GM12891 (cell line): ENCODE results near the gene TSHZ3.

Source experiments
- DNase-seq: peaks from one replicate; pipeline ENCODE4 v3.0.0; 2011; ENCODE audit warnings: low spot score; ENCODE audit not compliant: insufficient read length
- FAIRE-seq: peaks from 2 replicates; lab custom pipeline; 2011; peaks lifted over from hg19 to GRCh38; lab: Jason Lieb, UNC
- PAX5 ChIP-seq: IDR thresholded peaks from 2 replicates; pipeline ENCODE4 v1.6.1; 2011; ENCODE audit warnings: low read length, moderate library complexity, mild to moderate bottlenecking; ENCODE audit not compliant: insufficient read depth, severe bottlenecking
- POLR2A ChIP-seq: IDR thresholded peaks from 2 replicates; pipeline ENCODE4 v1.6.1; 2011; ENCODE audit warnings: low read depth, low read length, control low read depth
- POLR2AphosphoS5 ChIP-seq: IDR thresholded peaks from 2 replicates; pipeline ENCODE4 v1.6.1; 2011; ENCODE audit warnings: low read depth, low read length, control low read depth
- POU2F2 ChIP-seq: IDR thresholded peaks from 2 replicates; pipeline ENCODE4 v1.6.1; 2011; ENCODE audit warnings: low read depth, mild to moderate bottlenecking, control low read depth, low read length, moderate library complexity
- SPI1 ChIP-seq: IDR thresholded peaks from 2 replicates; pipeline ENCODE4 v1.6.1; 2011; ENCODE audit warnings: low read depth, low read length, control low read depth
- TAF1 ChIP-seq: IDR thresholded peaks from 2 replicates; pipeline ENCODE4 v1.6.1; 2011; ENCODE audit warnings: low read depth, low read length, control low read depth

TSHZ3 gene

DNA sequence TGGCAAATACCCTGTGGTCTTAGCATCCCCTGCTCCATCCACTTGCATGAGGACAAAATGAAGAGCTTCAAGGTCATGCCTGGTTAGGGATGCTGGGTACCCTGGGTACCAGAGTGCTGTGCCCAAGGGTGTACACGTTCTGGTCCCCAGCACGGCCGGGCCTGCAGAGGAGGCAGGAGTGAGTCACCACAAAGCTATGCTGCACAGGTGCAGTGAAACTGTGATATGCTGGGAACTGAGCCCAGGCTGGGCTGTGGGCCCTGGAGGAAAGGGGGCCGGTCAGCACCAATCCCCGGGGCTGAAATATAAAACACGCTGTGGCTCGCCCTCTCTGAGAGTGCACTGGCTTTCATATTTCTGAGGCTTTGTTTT, 95.1 kb downstream of the TSHZ3 start:
- TF ChIP-seq PAX5 = no peak
- no peak for TF ChIP-seq POLR2A
- no peak for TF ChIP-seq TAF1
- no peak for TF ChIP-seq SPI1
- no peak for TF ChIP-seq POLR2AphosphoS5
- no peak for TF ChIP-seq POU2F2
- FAIRE-seq = no peak

DNA sequence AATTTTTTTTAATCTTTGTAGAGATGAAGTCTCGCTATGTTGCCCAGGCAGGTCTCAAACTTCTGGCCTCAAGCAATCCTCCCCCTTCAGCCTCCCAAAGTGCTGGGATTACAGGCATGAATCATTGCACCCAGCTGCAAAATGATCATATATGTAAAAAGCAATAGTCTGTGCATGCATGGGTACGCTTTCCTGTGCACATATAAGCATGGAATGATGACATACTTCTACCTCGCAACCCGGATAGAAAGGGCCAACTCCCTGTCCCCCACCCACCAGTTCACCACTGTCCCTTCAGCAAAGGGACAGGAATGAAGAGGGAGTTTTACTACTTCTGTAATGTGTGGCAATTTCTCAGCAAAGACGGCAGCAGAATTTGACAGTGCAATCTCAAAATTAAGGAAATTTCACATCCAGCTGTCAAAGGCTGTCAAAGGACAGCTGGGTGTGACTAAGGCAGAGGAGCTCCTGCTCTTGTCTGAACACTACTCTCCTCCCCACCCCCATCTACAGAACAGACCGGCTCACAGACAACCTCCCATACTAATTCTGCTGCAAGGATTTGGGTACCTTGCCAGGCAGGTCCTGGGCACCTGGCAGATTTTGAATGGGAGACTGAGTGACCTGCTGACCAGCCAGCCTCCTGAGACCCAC, 95.6 kb downstream of the TSHZ3 start:
- TF ChIP-seq SPI1 (no peak), POU2F2 (no peak), TAF1 (no peak), PAX5 (no peak), POLR2A (no peak), POLR2AphosphoS5 (no peak)
- DNase-seq (no peak), FAIRE-seq (no peak)

More for the DNA sequence above, 95.1 kb downstream of the TSHZ3 start:
- DNase-seq = no peak

DNA sequence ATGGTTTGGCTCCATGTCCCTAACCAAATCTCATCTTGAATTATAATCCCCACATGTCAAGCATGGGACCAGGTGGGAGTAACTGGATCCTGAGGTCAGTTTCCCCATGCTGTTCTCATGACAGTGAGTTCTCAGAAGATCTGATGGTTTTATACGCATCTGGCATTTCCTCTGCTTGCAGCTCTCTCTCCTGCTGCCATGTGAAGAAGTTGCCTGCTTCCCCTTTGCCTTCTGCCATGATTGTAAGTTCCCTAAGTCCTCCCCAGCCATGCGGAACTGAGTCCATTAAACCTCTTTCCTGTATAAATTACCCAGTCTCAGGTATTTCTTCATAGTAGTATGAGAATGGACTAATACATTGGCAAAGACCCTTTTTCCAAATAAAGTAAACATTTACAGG, 96.8 kb downstream of the TSHZ3 start:
- FAIRE-seq (no peak), DNase-seq (no peak)
- no peak for TF ChIP-seq POU2F2
- no peak for TF ChIP-seq SPI1
- TF ChIP-seq POLR2A = no peak
- TF ChIP-seq POLR2AphosphoS5 = no peak
- no peak for TF ChIP-seq PAX5
- no peak for TF ChIP-seq TAF1

DNA sequence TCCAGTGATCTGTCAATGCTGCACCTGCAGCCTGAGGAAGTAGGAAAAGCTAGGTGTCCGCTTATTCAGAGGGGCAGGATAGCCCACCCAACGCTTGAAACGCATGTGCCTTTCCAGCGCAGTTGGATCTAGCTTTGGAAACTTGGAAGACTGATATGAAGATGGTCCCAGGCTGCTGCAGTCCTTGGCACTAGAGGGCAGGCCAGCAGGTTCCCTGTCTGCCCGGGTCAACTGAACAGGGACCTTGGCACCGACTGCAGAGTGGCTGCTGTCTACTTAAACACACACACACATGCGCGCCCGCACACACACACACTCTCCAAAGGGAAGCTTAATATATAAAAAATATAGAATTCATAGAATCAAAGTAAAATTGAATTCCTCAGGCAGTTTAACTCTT, 100.0 kb downstream of the TSHZ3 start:
- DNase-seq = no peak
- FAIRE-seq = no peak
- no peak for TF ChIP-seq POU2F2
- TF ChIP-seq POLR2A = no peak
- TF ChIP-seq TAF1 = no peak
- no peak for TF ChIP-seq PAX5
- TF ChIP-seq POLR2AphosphoS5 = no peak
- TF ChIP-seq SPI1 = no peak

DNA sequence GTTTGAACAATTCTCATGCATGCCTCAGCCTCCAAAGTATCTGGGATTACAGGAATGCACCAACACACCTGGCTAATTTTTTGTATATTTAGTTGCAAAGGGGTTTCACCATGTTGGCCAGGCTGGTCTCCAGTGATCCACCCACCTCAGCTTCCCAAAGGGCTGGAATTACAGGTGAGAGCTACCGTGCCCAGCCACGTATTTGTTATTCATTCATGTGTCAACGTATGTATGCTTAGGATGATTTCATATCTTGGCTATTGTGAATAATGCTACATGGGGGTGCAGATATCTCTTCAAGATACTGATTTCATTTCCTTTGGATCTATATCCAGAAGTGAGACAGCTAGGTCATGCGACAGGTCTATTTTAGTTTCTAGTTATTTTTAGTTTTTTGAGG, 113.4 kb downstream of the TSHZ3 start:
- TF ChIP-seq POLR2AphosphoS5 (no peak), SPI1 (no peak), POLR2A (no peak), POU2F2 (no peak), TAF1 (no peak), PAX5 (no peak)
- FAIRE-seq = no peak
- DNase-seq = no peak

DNA sequence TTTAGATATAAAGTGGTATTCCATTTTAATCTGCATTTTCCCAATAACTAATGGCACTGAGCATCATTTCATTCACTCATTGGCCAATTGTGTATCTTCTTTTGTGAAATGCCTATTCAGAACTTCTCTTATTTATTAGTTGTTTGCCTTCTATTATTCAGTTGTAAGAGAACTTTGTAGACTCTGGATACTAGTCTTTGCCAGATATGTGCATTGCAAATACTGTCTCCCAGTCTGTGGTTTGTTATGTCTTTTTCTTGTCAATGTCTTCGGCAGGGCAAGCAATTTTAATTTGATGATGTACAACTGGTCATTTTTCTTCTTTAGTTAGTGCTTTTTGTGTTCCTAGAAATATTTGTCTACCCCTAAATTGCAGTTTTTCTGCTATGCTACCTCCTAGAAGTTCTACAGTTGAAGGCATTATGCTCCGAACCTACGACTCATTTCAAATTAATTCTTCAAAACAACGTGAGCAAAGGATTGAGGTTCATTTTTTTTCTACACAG, 115.9 kb downstream of the TSHZ3 start:
- FAIRE-seq (no peak), DNase-seq (no peak)
- TF ChIP-seq TAF1 = no peak
- TF ChIP-seq PAX5 = no peak
- no peak for TF ChIP-seq POLR2AphosphoS5
- TF ChIP-seq POLR2A = no peak
- no peak for TF ChIP-seq SPI1
- TF ChIP-seq POU2F2 = no peak

DNA sequence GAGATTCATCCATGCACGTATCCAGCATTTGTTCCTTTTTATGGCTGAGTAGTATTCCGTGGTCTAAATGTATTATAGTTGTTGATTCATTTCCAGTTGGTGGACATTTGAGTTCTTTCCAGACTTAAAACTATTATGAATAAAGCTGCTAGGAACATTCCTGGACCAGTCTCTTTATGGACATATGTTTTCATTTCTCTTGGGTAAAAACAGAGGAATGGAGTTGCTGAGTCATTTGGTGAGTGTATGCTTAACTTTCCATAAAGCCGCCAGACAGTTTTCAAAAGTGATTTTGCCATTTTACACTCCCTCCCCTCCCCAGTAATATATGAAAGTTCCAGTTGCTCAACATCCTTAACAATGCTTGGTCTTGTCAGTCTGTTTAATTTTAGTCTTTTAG, 116.4 kb downstream of the TSHZ3 start:
- DNase-seq (no peak), FAIRE-seq (no peak)

DNA sequence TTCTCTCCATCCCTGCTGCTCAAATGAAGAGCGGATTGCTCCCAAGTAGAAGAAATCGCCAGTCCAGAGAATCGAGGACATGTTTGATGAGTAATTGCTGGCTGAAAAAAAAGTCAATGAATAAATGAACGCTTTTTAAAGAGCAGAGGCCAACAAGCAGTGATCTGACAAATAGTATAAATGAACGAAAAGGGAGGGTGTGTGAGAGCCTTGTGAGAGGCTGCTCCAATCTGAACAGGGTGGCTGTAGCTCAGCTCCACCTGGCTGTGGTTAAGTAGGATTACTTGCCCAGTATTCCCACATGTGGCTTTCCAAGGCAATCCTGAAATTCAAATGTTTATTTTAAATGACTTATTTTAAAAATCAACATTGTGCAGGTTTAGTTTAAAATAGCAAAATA, 117.1 kb downstream of the TSHZ3 start:
- DNase-seq (no peak), FAIRE-seq (no peak)
- TF ChIP-seq SPI1 (no peak), TAF1 (no peak), POLR2AphosphoS5 (no peak), PAX5 (no peak), POLR2A (no peak), POU2F2 (no peak)

More for the DNA sequence above, 116.4 kb downstream of the TSHZ3 start:
- no peak for TF ChIP-seq PAX5
- no peak for TF ChIP-seq POLR2AphosphoS5
- no peak for TF ChIP-seq POLR2A
- no peak for TF ChIP-seq SPI1
- TF ChIP-seq TAF1 = no peak
- TF ChIP-seq POU2F2 = no peak

DNA sequence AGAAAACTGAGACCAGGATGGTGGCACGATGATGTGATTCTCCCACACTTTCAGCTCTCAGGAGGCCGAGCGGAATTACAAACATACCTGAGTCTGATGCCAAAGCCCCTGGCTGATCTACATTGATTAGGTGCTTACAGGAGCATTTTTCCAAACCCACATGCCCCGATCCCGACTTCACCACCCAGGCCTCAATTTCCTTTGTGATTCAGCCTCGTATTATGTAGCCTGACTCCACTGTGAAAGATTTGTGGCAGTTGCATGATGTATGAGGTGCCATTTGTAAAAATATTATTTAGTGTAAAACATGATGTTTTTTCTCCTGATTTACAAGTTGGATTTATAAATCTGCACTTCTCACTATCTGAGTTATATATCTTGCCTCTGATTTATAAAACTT, 118.0 kb downstream of the TSHZ3 start:
- FAIRE-seq = no peak
- TF ChIP-seq PAX5 (no peak), POLR2A (no peak), SPI1 (no peak), POLR2AphosphoS5 (no peak), POU2F2 (no peak)
- no peak for DNase-seq
